Retina (tissue), 1 donor: ENCODE measurements around the gene DCUN1D1.

Experiments used
- DNase-seq: peaks from one replicate; pipeline ENCODE4 v3.0.0-alpha.2; 2016

DCUN1D1 gene

DNA sequence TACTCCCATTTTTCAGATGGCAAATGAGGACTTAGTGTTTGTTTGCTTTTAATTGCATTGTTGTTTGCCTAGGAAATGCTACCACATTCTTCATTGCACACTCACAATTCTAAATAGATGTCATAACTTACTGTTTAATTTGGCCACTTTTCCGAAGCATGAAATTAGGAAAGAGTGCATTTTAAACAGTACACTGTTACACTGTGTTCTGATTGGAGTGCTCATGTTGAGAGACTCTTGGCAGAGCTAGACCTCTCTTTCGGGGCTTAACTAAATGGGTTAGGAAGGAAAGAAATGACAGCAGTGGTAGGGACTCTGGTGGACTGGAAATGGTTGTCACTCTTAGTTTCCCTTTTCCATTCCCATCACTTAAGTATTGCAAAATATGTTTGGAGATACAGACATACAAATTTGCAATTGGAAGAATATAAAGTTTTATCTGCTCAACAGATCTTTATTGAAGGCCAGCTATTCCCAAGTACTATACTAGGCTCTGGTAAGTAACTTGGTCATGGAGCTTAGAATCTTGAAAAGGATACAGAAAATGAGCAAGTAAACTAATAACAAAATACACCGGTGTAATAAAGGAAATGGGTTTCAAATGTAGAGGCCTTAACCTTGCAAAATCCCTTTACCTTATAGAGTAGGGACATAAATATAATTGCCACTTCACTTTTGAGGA lies 90.2 kb downstream of the DCUN1D1 start:
- no peak for DNase-seq
